Measurements from ENCODE around the gene HMGB1. TPM values are rescaled to one million over a fixed set of nuclear protein-coding genes. Genes with fewer than 3 reads are reported as not detected.

HMGB1 gene
- total RNA-seq, 1 donor from 2014 or later = 153 TPM

DNA sequence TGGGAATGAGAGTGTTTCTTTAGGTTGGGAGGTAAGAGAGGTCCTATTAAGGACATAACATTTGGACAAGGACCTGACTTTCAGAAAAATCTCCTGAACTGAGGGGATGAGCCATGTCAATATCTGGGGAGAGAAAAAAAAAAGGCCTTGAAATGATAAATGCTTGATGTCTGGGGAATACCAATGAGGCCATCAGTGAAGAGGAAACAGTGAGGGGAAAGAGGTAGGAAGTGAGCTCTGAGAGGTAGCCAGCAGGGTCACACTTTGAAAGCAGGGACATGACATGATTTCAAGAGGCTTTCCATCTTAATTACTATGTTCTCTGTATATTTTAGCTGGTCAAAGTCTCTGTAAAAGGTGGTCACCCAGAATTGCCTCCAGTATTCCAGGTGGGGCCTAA, 53.4 kb downstream of the HMGB1 start:
- intact Hi-C loops (cut with DNase I) = no loop called here
- DNase-seq (ENCODE audit: low spot score) = no peak

DNA sequence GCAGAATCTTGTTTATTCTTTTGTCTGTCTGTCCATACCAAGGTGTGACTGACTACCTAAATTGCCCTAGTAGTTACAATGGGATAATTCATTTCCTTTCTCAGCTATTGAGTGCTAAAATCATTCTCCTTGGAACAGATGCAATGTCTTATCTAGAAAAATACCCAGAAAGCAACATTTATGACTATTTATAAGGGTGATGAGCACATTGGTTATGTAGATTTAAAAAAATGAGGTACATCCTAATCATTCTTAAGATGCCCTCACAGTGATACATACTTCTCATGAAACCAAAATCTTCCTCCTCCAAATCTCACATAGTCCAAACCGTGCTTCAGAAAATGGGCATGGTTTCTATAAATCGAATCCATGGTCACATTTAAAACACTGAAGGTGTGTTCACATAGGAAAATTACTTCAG, 55.0 kb downstream of the HMGB1 start:
- DNase-seq (ENCODE audit: low spot score) = no peak
- intact Hi-C loops (cut with DNase I) = no loop called here

GRCh38 chr13:30409886-30410704, 55.6 kb downstream of the HMGB1 start:
- intact Hi-C loops (cut with DNase I) = loop anchor here (5.0 to 10.0 kb wide), 2 partner anchors 37 to 395 kb away; no protein-coding TSS in a partner anchor
- no peak for DNase-seq (ENCODE audit: low spot score)

GRCh38 chr13:30408319-30409101, 57.2 kb downstream of the HMGB1 start:
- intact Hi-C loops (cut with DNase I) = loop anchor here (1.0 to 10.0 kb wide), 5 partner anchors 13 to 396 kb away; no protein-coding TSS in a partner anchor

GRCh38 chr13:30406779-30407416, 58.8 kb downstream of the HMGB1 start:
- DNase-seq (ENCODE audit: low spot score) = no peak
- intact Hi-C loops (cut with DNase I) = loop anchor here (5.0 to 10.0 kb wide), 2 partner anchors 40 to 398 kb away; no protein-coding TSS in a partner anchor

More at GRCh38 chr13:30408319-30409101, 57.2 kb downstream of the HMGB1 start:
- DNase-seq (ENCODE audit: low spot score) = peak; percentile 97

Other genes starting within 250 kb of the HMGB1 start
- 95.3 TPM for gene KATNAL1, start 158.4 kb downstream of the HMGB1 start, total RNA-seq
- not detected for gene UBE2L5, start 43.4 kb downstream of the HMGB1 start, total RNA-seq
- 9.8 TPM for gene USPL1, start 152.0 kb upstream of the HMGB1 start, total RNA-seq